HL-60 (cell line): ENCODE data around the gene PCDHGC4.

ENCODE experiments used
- GABPA ChIP-seq: IDR thresholded peaks from 2 replicates; pipeline ENCODE4 v1.6.1; 2012; ENCODE audit warnings: low read depth
- POLR2AphosphoS5 ChIP-seq: IDR thresholded peaks from 2 replicates; pipeline ENCODE4 v1.6.1; 2012; ENCODE audit warnings: low read depth
- SPI1 ChIP-seq: IDR thresholded peaks from 2 replicates; pipeline ENCODE4 v1.6.1; 2012; ENCODE audit warnings: low read depth, mild to moderate bottlenecking, borderline replicate concordance
- TF ChIP-seq, protein P1 (sequence below): IDR thresholded peaks from one replicate; pipeline ENCODE4 v1.5.1; 2011; ENCODE audit warnings: low read length, control low read depth, inconsistent platforms; ENCODE audit not compliant: insufficient read depth
- TF ChIP-seq, protein P2 (sequence below): IDR thresholded peaks from 2 replicates; pipeline ENCODE4 v1.6.1; 2012; ENCODE audit warnings: low read depth; ENCODE audit not compliant: insufficient replicate concordance

DNA sequence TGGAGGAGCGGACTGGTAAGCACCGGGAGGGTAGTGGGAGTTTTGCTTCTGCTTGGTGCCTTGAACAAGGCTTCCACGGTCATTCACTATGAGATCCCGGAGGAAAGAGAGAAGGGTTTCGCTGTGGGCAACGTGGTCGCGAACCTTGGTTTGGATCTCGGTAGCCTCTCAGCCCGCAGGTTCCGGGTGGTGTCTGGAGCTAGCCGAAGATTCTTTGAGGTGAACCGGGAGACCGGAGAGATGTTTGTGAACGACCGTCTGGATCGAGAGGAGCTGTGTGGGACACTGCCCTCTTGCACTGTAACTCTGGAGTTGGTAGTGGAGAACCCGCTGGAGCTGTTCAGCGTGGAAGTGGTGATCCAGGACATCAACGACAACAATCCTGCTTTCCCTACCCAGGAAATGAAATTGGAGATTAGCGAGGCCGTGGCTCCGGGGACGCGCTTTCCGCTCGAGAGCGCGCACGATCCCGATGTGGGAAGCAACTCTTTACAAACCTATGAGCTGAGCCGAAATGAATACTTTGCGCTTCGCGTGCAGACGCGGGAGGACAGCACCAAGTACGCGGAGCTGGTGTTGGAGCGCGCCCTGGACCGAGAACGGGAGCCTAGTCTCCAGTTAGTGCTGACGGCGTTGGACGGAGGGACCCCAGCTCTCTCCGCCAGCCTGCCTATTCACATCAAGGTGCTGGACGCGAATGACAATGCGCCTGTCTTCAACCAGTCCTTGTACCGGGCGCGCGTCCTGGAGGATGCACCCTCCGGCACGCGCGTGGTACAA is 8.5 kb upstream of the PCDHGC4 start:
- TF ChIP-seq GABPA, result no peak
- TF ChIP-seq, protein P1, sequence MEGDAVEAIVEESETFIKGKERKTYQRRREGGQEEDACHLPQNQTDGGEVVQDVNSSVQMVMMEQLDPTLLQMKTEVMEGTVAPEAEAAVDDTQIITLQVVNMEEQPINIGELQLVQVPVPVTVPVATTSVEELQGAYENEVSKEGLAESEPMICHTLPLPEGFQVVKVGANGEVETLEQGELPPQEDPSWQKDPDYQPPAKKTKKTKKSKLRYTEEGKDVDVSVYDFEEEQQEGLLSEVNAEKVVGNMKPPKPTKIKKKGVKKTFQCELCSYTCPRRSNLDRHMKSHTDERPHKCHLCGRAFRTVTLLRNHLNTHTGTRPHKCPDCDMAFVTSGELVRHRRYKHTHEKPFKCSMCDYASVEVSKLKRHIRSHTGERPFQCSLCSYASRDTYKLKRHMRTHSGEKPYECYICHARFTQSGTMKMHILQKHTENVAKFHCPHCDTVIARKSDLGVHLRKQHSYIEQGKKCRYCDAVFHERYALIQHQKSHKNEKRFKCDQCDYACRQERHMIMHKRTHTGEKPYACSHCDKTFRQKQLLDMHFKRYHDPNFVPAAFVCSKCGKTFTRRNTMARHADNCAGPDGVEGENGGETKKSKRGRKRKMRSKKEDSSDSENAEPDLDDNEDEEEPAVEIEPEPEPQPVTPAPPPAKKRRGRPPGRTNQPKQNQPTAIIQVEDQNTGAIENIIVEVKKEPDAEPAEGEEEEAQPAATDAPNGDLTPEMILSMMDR, result no peak
- no peak for TF ChIP-seq POLR2AphosphoS5
- TF ChIP-seq, protein P2, sequence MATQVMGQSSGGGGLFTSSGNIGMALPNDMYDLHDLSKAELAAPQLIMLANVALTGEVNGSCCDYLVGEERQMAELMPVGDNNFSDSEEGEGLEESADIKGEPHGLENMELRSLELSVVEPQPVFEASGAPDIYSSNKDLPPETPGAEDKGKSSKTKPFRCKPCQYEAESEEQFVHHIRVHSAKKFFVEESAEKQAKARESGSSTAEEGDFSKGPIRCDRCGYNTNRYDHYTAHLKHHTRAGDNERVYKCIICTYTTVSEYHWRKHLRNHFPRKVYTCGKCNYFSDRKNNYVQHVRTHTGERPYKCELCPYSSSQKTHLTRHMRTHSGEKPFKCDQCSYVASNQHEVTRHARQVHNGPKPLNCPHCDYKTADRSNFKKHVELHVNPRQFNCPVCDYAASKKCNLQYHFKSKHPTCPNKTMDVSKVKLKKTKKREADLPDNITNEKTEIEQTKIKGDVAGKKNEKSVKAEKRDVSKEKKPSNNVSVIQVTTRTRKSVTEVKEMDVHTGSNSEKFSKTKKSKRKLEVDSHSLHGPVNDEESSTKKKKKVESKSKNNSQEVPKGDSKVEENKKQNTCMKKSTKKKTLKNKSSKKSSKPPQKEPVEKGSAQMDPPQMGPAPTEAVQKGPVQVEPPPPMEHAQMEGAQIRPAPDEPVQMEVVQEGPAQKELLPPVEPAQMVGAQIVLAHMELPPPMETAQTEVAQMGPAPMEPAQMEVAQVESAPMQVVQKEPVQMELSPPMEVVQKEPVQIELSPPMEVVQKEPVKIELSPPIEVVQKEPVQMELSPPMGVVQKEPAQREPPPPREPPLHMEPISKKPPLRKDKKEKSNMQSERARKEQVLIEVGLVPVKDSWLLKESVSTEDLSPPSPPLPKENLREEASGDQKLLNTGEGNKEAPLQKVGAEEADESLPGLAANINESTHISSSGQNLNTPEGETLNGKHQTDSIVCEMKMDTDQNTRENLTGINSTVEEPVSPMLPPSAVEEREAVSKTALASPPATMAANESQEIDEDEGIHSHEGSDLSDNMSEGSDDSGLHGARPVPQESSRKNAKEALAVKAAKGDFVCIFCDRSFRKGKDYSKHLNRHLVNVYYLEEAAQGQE, result no peak
- no peak for TF ChIP-seq SPI1
